Measurements from ENCODE around the gene DEFB123. TPM values are rescaled to one million over a fixed set of nuclear protein-coding genes. Genes with fewer than 3 reads are reported as not detected.
"Not testable (repeated sequence)": the region's sequence is repeated elsewhere in the genome, so short reads cannot be mapped to it uniquely, and the experiment has no call there.

DEFB123 gene
- total RNA-seq, 1 experiment from 2014 or later, result not detected

DNA sequence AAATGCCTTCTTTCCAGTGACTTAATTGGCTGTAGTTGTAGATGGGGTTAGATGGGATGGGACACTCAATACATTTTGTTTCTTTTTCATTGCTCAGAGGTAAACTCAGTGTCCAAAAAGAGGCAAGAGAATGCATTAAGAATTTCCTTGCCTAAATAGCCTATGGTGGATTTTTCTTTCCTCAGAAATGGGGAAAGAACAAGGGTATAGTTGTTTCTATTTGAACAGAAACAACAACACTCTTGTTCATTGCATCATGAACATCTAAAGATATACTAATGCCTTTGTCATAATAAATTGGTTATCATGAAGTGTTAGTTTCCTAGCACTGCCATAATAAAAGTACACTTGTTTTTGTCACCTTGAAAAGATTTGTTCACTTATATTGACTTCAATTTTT lies 14.6 kb upstream of the DEFB123 start:
- no peaks in the 10 kb centered on the region for H3K36me3 ChIP-seq (ENCODE audit: low read depth)
- H3K27me3 ChIP-seq (ENCODE audit: insufficient read depth, low read depth), result peaks cover 10% of the 10 kb centered on the region; the same call in 1 of the 2 replicates
- H4K20me1 ChIP-seq (ENCODE audit: insufficient read depth), result no peaks in the 10 kb centered on the region
- ChIA-PET POLR2A (ENCODE audit: unreplicated experiment) (no interaction called here), CTCF (no interaction called here)
- no peak overlapping the region for H2AFZ ChIP-seq
- H3K4me1 ChIP-seq (replicated peaks; ENCODE audit: insufficient read depth), result no peaks in the 10 kb centered on the region
- no peaks in the 10 kb centered on the region for H3F3A ChIP-seq (ENCODE audit: insufficient read depth, low read depth)
- DNase-seq, result no peak
- no peaks in the 10 kb centered on the region for H3K79me2 ChIP-seq (ENCODE audit: low read depth)
- no peaks in the 10 kb centered on the region for H3K9me3 ChIP-seq (ENCODE audit: insufficient read depth, low read depth)
- intact Hi-C loops (cut with micrococcal nuclease; ENCODE audit: unreplicated experiment), result no loop called here
- no peak overlapping the region for H3K4me2 ChIP-seq
- H3K27ac ChIP-seq, result no peak overlapping the region
- H3K9me2 ChIP-seq (ENCODE audit: insufficient read depth), result no peaks in the 10 kb centered on the region
- BruUV-seq (replicated peaks), result no TSS peak
- no peak overlapping the region for H3K4me3 ChIP-seq
- TF ChIP-seq, protein P1, sequence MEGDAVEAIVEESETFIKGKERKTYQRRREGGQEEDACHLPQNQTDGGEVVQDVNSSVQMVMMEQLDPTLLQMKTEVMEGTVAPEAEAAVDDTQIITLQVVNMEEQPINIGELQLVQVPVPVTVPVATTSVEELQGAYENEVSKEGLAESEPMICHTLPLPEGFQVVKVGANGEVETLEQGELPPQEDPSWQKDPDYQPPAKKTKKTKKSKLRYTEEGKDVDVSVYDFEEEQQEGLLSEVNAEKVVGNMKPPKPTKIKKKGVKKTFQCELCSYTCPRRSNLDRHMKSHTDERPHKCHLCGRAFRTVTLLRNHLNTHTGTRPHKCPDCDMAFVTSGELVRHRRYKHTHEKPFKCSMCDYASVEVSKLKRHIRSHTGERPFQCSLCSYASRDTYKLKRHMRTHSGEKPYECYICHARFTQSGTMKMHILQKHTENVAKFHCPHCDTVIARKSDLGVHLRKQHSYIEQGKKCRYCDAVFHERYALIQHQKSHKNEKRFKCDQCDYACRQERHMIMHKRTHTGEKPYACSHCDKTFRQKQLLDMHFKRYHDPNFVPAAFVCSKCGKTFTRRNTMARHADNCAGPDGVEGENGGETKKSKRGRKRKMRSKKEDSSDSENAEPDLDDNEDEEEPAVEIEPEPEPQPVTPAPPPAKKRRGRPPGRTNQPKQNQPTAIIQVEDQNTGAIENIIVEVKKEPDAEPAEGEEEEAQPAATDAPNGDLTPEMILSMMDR (conservative IDR thresholded peaks at IDR 0.05), result no peak
- TF ChIP-seq EZH2 (IDR thresholded peaks at IDR 0.05; ENCODE audit: low read depth), result no peak

DNA sequence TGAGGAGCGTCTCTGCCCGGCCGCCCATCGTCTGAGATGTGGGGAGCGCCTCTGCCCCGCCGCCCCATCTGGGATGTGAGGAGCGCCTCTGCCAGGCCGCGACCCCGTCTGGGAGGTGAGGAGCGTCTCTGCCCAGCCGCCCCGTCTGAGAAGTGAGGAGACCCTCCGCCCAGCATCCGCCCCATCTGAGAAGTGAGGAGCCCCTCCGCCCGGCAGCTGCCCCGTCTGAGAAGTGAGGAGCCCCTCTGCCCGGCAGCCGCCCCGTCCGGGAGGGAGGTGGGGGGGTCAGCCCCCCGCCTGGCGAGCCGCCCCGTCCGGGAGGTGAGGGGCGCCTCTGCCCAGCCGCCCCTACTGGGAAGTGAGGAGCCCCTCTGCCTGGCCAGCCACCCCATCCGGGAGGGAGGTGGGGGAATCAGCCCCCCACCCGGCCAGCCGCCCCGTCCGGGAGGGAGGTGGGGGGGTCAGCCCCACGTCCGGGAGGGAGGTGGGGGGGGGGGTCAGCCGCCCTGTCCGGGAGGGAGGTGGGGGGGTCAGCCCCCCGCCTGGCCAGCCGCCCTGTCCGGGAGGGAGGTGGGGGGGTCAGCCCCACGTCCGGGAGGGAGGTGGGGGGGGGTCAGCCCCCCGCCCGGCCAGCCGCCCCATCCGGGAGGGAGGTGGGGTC lies 13.4 kb upstream of the DEFB123 start:
- BruUV-seq (replicated peaks); H4K20me1 ChIP-seq (ENCODE audit: insufficient read depth): not testable (repeated sequence)

DNA sequence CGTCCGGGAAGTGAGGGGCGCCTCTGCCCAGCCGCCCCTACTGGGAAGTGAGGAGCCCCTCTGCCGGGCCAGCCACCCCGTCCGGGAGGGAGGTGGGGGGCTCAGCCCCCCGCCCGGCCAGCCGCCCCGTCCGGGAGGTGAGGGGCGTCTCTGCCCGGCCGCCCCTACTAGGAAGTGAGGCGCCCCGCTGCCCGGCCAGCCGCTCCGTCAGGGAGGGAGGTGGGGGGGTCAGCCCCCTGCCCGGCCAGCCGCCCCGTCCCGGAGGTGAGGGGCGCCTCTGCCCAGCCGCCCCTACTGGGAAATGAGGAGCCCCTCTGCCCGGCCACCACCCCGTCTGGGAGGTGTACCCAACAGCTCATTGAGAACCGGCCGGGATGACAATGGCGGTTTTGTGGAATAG lies 12.9 kb upstream of the DEFB123 start:
- H3K4me1 ChIP-seq (replicated peaks; ENCODE audit: insufficient read depth); H3K9me3 ChIP-seq (ENCODE audit: insufficient read depth, low read depth); H3K9me2 ChIP-seq (ENCODE audit: insufficient read depth); BruUV-seq (replicated peaks); intact Hi-C loops (cut with micrococcal nuclease; ENCODE audit: unreplicated experiment); H3K36me3 ChIP-seq (ENCODE audit: low read depth); H3F3A ChIP-seq (ENCODE audit: insufficient read depth, low read depth); POLR2A ChIA-PET (ENCODE audit: unreplicated experiment); H4K20me1 ChIP-seq (ENCODE audit: insufficient read depth); H3K79me2 ChIP-seq (ENCODE audit: low read depth); CTCF ChIA-PET; H3K4me3 ChIP-seq; H2AFZ ChIP-seq; H3K4me2 ChIP-seq; H3K27ac ChIP-seq; DNase-seq: not testable (repeated sequence)
- peaks cover 24% of the 10 kb centered on the region for H3K27me3 ChIP-seq (ENCODE audit: insufficient read depth, low read depth)

More for the DNA sequence above, 13.4 kb upstream of the DEFB123 start:
- H3K79me2 ChIP-seq (ENCODE audit: low read depth); H3K4me1 ChIP-seq (replicated peaks; ENCODE audit: insufficient read depth); DNase-seq; CTCF ChIA-PET; H3K4me3 ChIP-seq; intact Hi-C loops (cut with micrococcal nuclease; ENCODE audit: unreplicated experiment); H3K9me2 ChIP-seq (ENCODE audit: insufficient read depth); H3K27ac ChIP-seq; H3K9me3 ChIP-seq (ENCODE audit: insufficient read depth, low read depth); H3K36me3 ChIP-seq (ENCODE audit: low read depth); H3K4me2 ChIP-seq; H3F3A ChIP-seq (ENCODE audit: insufficient read depth, low read depth); H2AFZ ChIP-seq; POLR2A ChIA-PET (ENCODE audit: unreplicated experiment): not testable (repeated sequence)
- peaks cover 19% of the 10 kb centered on the region for H3K27me3 ChIP-seq (ENCODE audit: insufficient read depth, low read depth)

DNA sequence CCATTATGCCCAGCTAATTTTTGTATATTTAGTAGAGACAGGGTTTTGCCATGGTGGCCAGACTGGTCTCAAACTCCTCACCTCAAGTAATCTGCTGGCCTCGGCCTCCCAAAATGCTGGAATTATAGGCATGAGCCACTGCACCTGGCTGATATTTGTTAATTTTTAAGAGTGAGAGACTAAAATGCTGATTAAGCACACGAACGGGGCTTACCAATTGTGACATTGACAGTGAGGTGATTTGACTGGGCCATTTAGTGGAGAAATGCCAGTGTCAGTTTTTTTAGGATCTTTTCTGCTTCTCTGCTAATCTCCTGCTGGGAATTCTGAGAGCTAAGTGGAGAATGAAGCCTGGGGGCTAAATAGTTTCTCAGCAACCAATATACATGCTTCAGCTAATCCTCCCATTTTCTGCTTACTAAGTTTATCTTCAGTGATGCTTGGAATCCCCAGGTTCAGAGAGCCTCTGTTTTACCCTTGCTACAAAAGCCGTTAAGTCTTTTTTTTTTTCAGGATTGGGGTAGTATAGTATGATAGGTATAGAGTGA lies 9.8 kb upstream of the DEFB123 start:
- no peak overlapping the region for H3K4me3 ChIP-seq
- DNase-seq, result no peak
- H3F3A ChIP-seq (ENCODE audit: insufficient read depth, low read depth), result no peaks in the 10 kb centered on the region
- BruUV-seq (replicated peaks), result no TSS peak
- H3K27me3 ChIP-seq (ENCODE audit: insufficient read depth, low read depth), result peaks cover 35% of the 10 kb centered on the region
- H3K36me3 ChIP-seq (ENCODE audit: low read depth), result no peaks in the 10 kb centered on the region
- CTCF ChIA-PET, result no interaction called here
- no peaks in the 10 kb centered on the region for H3K9me3 ChIP-seq (ENCODE audit: insufficient read depth, low read depth)
- no peaks in the 10 kb centered on the region for H3K4me1 ChIP-seq (replicated peaks; ENCODE audit: insufficient read depth)
- no peaks in the 10 kb centered on the region for H3K9me2 ChIP-seq (ENCODE audit: insufficient read depth)
- H3K4me2 ChIP-seq, result no peak overlapping the region
- TF ChIP-seq, protein P1 (conservative IDR thresholded peaks at IDR 0.05), result no peak
- no peak for TF ChIP-seq EZH2 (IDR thresholded peaks at IDR 0.05; ENCODE audit: low read depth)
- no peak overlapping the region for H3K27ac ChIP-seq
- intact Hi-C loops (cut with micrococcal nuclease; ENCODE audit: unreplicated experiment), result no loop called here
- H4K20me1 ChIP-seq (ENCODE audit: insufficient read depth), result no peaks in the 10 kb centered on the region
- POLR2A ChIA-PET (ENCODE audit: unreplicated experiment), result interaction anchor here (0.6 kb wide), 1 partner anchor 418 kb away, joined by 3 read pairs; no protein-coding TSS in a partner anchor
- H2AFZ ChIP-seq, result no peak overlapping the region
- H3K79me2 ChIP-seq (ENCODE audit: low read depth), result no peaks in the 10 kb centered on the region
